GM10266 (cell line): ENCODE measurements around the gene KPNA3.

Source experiments
- DNase-seq: peaks from one replicate; pipeline ENCODE4 v3.0.0; 2012; ENCODE audit errors: extremely low spot score
- TF ChIP-seq, protein P1 (sequence below): IDR thresholded peaks from 2 replicates; pipeline ENCODE4 v1.5.1; 2012; ENCODE audit warnings: mild to moderate bottlenecking, low read depth; ENCODE audit not compliant: control insufficient read depth, insufficient read depth; ENCODE audit errors: missing control alignments

KPNA3 gene

GRCh38 chr13:49792550-49793324, at the start of gene KPNA3:
Gene KPNA3 (minus strand): TSS chr13:49792682. CDS start chr13:49792506, 176 bp downstream.
- DNase-seq, result peak; percentile 95
- TF ChIP-seq, protein P1, sequence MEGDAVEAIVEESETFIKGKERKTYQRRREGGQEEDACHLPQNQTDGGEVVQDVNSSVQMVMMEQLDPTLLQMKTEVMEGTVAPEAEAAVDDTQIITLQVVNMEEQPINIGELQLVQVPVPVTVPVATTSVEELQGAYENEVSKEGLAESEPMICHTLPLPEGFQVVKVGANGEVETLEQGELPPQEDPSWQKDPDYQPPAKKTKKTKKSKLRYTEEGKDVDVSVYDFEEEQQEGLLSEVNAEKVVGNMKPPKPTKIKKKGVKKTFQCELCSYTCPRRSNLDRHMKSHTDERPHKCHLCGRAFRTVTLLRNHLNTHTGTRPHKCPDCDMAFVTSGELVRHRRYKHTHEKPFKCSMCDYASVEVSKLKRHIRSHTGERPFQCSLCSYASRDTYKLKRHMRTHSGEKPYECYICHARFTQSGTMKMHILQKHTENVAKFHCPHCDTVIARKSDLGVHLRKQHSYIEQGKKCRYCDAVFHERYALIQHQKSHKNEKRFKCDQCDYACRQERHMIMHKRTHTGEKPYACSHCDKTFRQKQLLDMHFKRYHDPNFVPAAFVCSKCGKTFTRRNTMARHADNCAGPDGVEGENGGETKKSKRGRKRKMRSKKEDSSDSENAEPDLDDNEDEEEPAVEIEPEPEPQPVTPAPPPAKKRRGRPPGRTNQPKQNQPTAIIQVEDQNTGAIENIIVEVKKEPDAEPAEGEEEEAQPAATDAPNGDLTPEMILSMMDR, result peak; percentile 44

DNA sequence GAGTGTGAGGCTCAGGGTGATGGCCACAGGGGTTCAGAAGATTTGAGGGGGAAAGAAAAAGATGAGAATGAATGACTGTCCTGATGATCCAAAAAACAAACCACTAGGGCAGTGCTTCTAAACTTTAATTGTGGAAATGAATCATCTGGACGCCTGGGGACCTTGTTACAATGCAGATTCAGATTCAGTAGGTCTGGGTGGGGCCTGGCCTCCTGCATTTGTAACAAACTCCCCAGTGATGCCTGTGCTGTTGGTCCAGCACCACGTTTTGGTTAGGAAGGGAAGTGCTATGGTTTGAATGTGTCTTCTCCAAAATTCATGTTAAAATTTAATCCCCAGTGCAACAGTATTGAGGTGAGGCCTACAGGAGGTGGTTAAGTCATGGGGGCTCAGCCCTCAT, 49.5 kb upstream of the KPNA3 start:
- no peak for DNase-seq
- TF ChIP-seq, protein P1, result no peak

DNA sequence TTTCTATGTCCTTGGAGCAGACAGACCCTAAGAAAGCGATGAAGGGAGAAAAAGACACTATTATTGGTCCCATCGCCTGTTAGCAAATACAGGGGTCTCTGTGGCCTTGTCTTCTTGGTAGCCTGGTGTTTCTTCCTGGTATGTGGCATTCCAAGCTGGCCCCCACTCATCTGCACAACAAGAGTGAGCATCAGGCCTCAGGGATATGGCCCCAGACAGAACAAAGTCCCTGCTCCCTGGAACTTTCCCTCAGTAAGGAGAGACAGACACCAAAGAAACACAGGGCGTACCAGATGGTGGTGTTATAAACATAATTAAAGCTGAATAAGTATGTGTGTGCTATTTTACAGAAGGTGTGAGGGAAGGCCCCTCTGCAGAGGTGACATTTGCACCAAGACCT, 48.2 kb upstream of the KPNA3 start:
- TF ChIP-seq, protein P1, result no peak
- no peak for DNase-seq

- TF ChIP-seq, protein P1, result no peak
- no peak for DNase-seq
Measured at GRCh38 chr13:49840266-49840665, 47.8 kb upstream of the KPNA3 start.

DNA sequence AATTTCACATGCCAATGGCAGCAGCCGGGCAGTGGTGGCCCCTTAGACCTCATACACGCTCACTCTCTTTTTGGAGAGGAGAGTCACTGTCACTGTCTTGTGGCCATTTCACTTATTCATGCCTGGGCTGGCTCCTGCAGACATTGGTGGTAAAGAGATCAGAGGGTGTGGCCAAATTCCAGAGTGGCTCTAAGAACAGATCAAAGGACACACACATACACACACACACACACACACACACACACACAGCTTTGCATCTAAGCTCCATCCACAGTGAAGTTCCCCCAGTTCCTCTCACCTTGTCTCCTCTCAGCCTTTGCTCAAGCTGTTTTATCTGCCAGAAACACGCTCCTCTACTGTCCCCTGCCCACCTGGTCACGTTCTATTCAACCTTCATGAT, 46.5 kb upstream of the KPNA3 start:
- DNase-seq, result no peak

DNA sequence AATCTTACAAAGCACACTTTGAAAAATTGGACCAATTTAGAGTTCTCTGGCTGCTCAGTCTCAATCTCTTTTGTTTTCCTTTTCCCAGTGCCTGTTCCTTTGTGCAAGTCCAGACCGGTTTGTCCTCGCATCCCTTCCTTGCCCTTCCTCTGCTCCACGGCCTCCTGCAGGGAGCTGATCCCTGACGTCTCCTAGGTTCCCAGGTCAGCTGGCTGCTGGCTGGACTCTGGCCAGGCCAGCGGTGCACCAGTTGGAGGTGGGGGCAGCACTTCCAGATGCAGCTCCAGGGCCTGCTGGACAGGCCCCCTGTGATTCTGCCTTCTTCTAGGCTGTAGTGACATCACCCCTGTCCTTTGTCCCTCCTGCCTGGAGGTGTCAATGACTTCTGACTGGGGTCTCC, 44.0 kb upstream of the KPNA3 start:
- TF ChIP-seq, protein P1, result no peak
- DNase-seq, result no peak

More for the DNA sequence above, 46.5 kb upstream of the KPNA3 start:
- TF ChIP-seq, protein P1, result no peak

DNA sequence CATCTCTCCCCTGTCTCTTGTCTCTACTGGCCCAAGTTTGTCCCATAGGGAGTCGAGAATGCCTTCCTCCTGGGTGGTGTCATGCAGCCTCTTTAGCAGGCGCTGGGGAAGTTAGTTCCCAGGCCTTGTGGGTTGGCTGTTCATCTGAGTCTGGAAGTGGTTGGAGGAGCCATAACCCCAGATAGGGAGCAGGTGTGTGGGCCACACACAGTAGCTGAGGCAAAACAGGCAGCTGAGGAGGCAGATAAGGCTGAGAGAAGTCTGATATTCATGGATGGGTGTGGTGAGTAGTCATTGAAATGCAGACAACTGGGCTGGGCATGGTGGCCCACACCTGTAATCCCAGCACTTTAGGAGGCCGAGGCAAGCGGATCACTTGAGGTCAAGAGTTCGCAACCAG, 40.9 kb upstream of the KPNA3 start:
- DNase-seq, result no peak
- TF ChIP-seq, protein P1, result no peak
